Lower leg skin (tissue), 3 donors: ENCODE results near the gene KNSTRN.

Source experiments
- CTCF ChIP-seq, 3 donors: fragments of 450-650 bp; IDR thresholded peaks; one replicate each; pipeline ENCODE4 v1.5.1; 2016; ENCODE audit warnings: antibody characterized with exemption in 3 of 3, mild to moderate bottlenecking in 3 of 3, moderate library complexity in 2 of 3
- POLR2A ChIP-seq, 2 donors: fragments of 450-650 bp; IDR thresholded peaks; one replicate each; pipeline ENCODE4 v1.6.1; 2016 to 2017; ENCODE audit warnings: antibody characterized with exemption in 2 of 2, mild to moderate bottlenecking in 1 of 2, moderate library complexity in 1 of 2

GRCh38 chr15:40357723-40358470 lies 24.6 kb upstream of the KNSTRN start, which contains the start of gene DISP2:
- TF ChIP-seq POLR2A (IDR thresholded peaks at IDR 0.05) (no peak), CTCF (IDR thresholded peaks at IDR 0.05) (no peak)
